ENCODE measurements around the gene UMAD1.
"Not testable (repeated sequence)": the region's sequence is repeated elsewhere in the genome, so short reads cannot be mapped to it uniquely, and the experiment has no call there.

Gene UMAD1

DNA sequence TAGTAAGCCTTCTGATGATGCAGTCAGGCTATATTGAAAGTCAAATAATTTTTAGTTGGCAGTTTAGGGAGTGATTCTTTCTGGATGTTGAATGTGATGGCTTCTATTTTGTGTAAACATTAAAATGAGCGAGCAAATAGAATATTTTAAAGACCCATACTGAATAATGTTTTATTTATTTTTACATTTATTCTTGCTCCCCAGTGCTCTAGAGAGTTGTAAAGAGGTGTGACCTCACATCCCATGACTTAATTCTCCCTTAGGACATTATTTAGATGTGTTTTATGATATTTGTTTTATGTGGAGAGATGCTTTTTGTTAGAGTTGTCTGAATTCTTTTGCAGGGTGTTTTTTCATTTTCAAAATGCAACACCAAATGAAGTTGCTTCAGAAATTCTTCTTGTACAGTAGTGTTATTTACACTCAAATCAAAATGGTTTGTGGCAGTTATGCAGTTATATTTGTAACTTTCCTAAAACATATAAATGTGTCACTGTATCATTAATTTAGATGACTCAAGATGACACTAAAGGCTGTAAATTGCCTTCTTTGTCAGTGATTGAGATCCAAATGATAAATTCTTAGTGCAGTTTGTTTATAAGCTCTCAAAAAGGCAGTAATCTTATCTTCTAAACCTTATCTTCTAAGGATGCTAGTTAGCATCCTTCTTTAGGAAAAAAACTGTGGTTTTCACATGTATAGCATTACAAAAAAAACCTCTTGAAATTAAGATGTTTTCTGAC, 12.4 kb downstream of the UMAD1 start:
- DNase-seq (ENCODE audit: low read depth in 2 of 2): no peak

DNA sequence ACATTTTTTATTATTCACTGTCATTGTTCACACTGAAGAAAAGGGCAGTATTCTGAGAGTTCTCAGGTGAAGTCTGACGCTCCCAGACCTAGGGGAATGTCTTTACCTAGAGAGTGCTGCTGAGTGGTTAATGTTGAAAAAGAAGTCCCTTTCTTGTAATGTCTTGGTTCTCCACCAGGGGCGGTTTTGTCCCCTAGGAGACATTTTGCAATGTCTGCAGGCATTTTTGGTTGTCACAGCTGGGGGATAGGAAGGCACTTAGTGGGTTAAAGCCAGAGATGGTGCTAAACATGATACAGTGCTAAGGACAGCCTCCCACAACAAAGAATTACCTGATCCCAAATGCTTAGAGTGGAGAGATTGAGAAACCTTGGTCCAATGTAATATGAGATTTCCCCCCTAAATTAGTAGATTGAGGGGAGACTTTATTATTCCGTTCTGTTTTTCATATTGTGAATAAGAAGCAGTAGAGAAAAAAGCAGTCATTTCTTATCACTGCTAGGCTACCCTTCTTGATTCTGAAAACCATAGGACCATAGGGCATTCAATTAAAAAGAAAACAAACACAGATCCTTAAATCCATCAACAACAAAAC, 13.1 kb downstream of the UMAD1 start:
- DNase-seq (ENCODE audit: low read depth in 2 of 2): no peak

DNA sequence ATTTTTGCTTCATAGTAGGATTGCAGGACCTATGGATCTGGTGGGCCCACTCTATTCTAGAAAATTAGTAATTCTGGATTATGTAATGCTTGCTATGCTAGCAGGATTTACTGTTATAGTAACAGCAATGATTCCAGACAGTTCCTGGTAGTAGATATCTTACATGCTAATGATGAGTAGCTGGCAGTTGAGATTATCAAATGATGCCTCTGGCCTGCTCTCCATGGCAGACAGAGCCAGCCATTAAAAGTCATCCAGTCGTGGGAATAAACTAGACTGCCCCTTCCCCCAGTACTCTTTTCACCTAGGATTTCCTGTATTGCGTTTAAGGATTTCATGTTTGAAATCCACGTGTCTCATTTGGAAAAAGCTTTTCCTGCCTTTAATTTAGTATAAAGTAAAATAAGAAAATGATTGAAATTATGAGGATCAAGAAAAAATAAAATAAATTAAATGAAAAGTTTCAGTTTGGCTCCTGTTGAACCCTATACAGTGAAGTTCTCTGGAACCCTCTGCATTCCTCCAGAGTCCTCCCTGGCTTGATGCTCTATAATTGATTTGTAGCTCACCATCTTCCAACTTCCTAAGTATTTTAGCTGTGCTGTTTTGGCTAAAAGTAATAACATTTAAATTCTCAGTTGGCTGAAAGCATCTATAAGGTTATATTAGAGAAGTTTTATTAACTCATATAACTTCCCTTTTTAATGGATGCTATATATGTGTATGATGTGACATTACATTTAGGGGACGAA, 14.6 kb downstream of the UMAD1 start:
- DNase-seq (ENCODE audit: low read depth in 2 of 2): no peak

DNA sequence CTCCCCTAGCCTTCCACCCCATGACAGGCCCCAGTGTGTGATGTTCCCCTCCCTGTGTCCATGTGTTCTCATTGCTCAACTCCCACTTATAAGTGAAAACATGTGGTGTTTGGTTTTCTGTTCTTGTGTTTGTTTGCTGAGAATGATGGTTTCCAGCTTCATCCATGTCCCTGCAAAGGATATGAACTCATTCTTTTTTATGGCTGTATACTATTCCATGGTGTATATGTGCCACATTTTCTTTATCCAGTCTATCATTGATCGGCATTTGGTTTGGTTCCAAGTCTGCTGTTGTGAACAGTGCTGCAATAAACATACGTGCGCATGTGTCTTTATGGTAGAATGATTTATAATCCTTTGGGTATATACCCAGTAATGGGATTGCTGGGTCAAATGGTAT, 15.9 kb downstream of the UMAD1 start:
- not testable (repeated sequence) for DNase-seq (ENCODE audit: low read depth in 2 of 2)

DNA sequence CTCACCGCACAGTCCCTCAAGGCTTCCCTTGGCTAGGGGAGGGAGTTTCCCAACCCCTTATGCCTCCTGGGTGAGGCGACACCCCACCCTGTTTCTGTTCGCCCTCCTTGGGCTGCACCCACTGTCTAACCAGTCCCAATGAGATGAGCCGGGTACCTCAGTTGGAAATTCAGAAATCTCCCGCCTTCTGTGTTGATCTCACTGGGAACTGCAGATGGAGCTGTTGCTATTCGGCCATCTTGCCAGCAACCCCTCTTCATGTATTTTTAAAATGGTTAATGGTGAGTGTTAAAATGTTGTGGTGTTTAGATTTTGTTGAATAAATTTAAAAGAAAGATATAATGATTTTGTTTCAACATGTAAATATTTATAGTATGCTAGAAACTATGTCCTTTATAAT, 22.0 kb downstream of the UMAD1 start:
- DNase-seq (ENCODE audit: low read depth in 2 of 2): no peak

DNA sequence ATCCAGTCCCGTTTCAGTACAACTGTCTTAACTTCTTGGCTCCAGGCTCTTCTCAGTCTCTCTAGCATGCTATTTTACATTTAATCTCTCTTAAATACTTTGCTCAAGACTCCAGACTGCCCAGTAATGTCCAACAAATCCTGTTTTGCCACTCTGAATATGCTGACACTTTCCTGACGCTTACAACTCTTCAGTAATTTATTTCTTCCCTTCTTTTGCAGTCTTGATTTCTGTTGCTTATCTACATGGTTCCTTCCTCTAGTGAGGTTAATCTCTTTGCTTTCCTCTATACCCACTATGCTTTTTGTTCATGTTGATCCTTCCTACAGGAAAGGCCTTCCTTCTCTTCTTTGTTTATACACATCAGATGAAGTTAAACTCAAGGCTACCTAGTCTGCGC, 23.7 kb downstream of the UMAD1 start:
- no peak for DNase-seq (ENCODE audit: low read depth in 2 of 2)

DNA sequence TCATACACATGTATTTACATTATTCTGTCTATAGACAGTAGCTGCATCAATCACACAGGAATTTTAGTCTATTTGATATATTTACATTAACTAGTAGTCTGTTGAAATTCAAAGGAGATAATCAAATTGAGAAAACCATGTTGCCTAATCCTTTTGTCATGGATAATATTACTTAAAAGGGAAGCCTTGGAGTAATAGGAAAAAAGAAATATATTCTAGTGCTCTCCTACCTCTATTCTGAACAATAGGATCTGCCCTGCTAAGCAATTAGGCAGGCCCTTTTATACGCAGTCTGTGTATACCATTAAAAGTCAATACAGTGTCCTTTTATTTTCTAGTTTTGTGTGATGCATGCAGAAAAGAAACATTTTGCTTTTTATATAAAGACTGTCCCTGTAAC, 24.5 kb downstream of the UMAD1 start:
- DNase-seq (ENCODE audit: low read depth in 2 of 2): no peak

DNA sequence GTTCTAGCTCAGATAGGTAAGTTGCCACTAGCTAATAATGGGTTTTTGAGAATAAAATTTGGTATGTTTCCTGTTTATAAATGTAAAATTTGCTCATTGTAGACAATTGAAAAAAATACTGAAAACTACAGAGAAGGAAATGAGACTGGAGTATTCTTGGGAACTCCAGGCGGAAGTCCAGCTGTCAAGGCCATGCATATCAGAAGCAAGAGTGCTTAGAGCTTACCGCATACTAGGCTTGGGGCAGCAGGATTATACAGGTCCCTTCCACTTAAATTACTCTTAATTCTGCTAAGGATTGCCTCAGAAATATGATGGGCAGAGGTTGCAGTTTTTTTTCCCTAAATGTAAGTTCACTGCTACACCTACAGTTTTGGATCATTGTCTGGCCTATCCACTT, 26.6 kb downstream of the UMAD1 start:
- DNase-seq (ENCODE audit: low read depth in 2 of 2): no peak

DNA sequence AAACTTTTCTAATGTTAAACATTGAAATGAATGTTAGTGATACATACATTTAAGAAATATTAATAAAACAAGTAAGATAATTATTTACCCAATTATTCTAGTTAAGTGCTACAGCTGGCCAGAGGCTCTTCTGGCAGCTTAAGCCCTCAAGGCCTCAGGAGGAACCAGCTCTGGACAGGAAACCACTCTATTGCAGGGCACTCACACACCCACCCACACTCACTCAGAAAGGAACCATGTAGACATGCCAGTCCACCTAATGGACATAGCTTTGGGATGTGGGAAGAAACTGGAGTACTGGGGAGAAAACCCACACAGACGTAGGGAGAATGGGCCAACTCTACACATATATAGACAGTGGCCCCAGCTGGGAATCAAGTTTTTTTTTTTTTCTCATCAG, 28.2 kb downstream of the UMAD1 start:
- no peak for DNase-seq (ENCODE audit: low read depth in 2 of 2)

DNA sequence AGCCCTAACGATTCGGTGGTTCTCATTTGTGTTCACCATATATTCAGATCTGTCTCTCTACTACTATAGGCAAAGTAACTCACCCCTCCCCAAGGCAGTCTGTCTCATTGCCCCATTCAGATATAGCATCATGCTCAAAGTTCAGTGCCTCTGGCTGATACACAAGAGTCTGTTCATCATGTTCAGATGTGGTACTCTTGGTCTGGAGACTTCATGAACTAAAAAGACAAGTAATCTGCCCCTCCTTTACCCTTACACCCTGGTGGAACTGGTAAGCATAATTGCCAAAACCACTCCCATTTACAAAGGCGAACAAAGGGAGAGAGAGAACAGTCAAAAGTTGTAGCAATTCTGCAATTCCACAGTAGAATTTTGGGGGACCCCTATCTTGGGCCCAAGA, 29.9 kb downstream of the UMAD1 start:
- no peak for DNase-seq (ENCODE audit: low read depth in 2 of 2)

DNA sequence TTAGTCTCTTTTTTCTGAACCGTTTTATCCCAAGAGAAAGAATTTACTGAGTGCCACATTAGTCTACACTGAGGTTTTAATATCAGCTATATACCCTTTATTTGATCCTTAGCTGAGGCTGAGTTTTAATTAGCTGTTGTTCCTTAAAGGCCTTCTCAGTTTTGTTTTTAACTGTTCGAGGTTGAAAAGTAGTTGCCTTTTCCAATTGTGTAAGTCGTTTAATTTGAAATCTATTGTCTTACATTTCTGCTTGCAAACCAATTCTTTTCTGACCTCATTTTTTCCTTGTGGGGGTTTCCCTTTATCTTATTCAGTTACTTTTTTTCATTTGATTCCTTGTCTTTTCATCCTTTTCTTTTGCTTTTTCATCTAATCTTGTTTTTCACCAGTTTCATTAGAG, 30.8 kb downstream of the UMAD1 start:
- no peak for DNase-seq (ENCODE audit: low read depth in 2 of 2)

DNA sequence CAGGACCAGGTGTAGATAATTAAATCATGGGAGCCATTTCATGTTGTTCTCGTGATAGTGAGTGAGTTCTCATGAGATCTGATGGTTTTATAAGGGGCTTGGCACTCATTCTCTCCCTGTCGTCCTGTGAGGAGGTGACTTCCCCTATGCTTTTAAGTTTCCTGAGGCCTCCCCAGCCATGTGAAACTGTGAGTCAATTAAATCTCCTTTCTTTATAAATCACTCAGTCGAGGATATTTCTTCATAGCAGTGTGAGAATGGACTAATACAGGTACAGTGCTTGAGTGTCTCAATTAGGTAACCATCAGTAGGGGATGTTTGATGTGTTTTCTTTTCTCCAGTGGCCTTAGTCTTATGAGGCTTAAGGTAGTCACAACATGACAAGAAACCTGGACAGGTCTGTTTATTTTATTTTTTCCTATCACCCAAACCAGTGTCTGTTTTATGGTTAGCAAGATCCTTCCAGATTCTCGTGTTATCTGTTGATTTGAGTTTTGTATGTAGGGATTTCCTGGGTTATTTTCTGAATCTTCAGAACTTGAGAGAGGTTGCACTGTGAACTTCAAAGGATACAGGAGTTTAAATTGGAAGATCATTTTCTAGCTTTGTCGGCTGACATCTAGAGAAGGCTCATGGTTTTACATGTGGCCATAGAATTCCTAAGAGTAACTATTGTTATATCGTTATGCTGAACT, 32.1 kb downstream of the UMAD1 start:
- no peak for DNase-seq (ENCODE audit: low read depth in 2 of 2)

DNA sequence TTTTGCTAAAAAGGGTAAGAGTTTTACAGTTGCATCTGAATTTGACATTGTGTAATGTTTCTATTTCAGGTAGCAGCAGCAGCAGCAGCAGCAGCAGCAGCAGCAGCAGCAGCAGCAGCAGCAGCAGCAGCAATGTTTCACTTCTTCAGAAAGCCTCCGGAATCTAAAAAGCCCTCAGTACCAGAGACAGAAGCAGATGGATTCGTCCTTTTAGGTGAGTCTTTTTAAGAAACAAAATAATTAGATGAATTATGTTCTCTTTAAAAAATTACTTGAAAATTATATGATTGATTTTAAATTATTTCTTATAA, 32.6 kb downstream of the UMAD1 start:
- no peak for DNase-seq (ENCODE audit: low read depth in 2 of 2)

DNA sequence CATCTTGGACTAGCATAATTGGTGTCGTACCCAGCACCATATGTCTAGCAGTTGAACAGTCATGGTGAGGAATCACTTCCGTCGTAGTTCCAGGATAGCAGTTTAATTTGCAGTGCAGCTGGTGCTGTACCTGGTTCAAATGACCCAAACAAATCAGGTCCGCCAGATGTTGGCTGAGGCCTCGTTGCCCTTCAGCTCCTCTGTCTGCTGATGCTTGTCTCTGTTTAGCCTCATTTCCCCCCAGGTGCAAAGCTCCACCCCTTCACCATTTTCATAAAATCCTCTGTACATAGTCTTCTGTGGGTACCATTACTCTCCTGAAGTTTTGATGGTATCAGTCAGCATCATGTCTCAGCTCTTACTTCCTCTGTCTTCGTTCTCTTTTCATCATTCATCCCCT, 35.1 kb downstream of the UMAD1 start:
- no peak for DNase-seq (ENCODE audit: low read depth in 2 of 2)

DNA sequence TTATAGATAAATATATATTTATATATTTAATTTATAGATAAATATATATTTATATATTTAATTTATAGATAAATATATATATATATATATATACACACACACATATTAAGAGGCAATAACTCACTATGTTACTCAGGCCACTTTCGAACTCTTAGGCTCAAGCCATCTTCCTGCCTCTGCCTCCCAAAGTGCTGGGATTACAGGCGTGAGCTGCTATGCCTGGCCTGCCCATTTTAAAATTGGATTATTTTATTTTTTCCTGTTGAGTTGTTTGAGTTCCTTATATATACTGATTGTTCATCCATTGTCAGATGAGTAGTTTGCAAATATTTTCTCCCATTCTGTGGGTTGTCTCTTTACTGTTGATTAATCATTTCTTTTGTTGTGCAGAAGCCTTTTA, 39.1 kb downstream of the UMAD1 start:
- not testable (repeated sequence) for DNase-seq (ENCODE audit: low read depth in 2 of 2)

DNA sequence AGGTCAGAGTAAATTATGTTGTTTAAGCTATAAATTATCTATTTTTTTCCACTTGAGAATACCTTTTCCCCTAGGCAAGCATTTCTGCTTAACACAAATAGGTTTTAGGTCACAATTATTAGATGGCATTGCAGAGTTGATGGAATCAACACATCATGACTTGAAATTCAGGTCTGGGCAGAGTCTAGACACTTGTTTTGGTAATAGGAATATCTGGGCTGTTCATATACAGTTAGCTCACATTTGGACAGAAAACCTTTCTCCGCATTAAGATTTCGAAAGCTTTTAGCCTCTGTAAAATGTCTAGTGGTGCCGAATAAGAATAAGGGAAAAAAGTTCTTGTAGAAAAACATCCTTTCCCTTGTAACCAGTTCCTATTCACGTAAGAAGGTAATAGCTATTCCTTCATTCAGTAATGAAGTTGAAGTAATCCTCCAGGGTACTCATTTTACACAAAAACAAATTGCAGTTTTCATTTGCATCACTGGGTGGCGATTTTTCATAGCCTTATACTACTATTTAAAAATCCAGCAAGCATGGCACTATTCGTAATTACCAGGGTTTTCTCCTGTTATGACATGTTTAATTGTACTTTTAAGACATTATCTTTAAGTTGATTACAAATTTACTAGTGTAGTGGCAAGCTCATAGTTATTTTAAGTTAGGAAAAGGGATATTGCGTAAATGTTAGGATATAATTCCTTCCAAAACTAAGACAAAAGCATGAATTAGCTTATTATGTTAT, 40.8 kb downstream of the UMAD1 start:
- DNase-seq (ENCODE audit: low read depth in 2 of 2): no peak

DNA sequence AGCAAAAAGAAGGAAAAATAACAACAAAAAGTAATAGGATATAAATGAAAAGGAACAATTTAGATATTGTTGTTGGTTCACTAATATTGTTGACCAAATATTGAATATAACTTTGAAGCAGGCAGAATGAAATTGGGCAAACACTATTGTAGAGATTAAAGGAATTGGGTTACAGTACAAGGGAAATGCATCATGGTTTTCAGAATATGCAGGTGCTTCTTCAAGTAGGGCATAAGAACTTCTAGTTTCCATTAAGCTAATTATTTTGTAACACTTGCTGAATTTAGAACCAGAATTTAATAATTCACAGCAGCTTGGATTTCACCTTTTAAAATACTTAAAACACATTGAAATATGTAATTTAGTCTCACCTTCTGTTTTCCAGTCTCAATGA, 41.4 kb downstream of the UMAD1 start:
- no peak for DNase-seq (ENCODE audit: low read depth in 2 of 2)

DNA sequence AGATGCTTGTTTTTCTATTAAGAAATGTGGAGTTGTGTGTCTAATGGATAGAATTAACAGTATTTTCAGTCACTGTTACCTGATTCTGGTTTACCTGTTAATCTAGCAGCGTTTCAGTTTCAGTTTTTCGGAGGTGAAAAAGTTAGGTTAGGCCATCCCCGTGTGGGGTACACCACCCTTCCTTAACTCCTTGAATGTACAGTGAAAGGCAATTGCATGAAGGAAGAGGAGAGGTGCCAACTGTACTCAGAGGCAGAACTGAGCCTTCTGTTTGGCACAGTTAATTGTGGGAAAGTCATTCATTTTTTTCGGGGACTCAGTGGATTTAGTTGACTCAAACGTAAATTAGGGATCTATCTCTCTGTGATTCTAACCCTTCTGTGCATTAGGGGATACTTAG, 42.3 kb downstream of the UMAD1 start:
- DNase-seq (ENCODE audit: low read depth in 2 of 2): no peak

DNA sequence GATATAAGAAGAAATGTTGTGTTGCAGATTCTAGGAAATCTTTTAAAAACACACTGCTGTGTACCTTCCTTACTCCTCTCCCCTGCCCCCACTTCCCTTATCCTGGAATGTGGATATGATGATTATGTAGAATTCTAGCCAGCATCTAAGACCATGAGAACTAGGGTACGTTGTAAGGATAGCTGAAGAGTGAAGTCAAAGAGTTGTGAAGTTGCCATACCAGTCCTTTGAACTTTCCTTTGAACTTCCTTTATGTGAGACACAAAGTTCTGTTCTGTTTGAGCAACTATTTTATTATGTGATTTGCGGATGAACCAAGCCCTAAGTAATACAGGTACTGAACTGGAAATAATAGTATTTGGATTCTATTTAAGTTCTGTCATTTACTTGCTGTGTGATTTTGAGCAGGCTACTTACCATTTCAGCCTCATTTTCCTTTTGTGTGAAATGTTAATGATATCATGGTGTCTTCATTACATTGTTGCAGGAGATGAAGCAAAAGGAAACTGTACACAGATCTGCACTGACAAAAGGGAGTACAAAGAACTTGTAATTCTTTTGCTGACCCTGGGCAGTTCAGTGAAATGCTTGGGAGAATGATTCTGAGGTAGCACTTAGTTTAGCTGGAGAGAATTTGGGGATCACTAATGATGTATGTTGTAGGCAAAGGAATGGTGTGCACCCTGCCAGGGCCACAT, 46.4 kb downstream of the UMAD1 start:
- DNase-seq (ENCODE audit: low read depth in 2 of 2): no peak

DNA sequence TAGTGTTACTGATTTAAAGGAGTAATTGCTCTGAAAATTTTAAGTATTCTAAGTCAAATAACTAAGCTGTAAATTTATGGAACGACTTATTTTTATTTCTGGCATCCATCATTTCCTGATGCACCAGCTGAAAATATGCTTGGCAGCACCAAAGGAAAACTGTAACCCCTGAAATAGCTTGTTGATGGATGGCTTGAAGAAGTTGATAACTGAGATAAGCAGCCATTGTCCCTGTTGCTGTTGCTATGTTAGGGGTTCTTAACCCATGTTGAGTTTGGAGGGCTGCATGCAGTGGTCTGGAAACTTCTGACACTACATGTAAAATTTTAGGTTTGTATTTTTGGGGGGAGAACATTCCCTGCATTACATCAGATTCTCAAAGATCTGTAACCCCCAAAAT, 47.2 kb downstream of the UMAD1 start:
- DNase-seq (ENCODE audit: low read depth in 2 of 2): no peak

DNA sequence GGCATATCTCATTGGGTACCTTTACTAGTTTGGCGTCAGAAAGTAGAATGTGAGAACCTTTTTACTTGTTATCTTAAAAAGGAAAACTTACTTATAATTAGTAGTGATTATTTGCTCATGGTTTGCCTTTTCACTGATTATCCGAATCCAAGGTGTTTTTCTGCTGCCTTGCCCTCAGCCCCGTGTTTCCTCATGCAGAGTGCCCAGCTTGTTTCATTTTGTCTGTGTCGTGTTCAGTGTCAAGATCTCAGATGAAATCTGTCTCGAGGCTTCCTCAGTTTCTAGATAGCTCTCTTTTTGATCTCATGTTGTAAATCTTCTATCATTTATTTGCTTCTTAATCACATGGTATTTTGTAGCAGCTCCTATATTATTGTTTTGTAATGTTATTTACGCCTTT, 47.8 kb downstream of the UMAD1 start:
- no peak for DNase-seq (ENCODE audit: low read depth in 2 of 2)

Data from stimulated activated CD4-positive, alpha-beta T cell treated with anti-CD3 and anti-CD28 coated beads, Interleukin-12 subunit alpha, Interleukin-12 subunit beta, amount 100 ng/mL, for 24 hours (primary cell).